ENCODE data around the gene BASP1.

DNA sequence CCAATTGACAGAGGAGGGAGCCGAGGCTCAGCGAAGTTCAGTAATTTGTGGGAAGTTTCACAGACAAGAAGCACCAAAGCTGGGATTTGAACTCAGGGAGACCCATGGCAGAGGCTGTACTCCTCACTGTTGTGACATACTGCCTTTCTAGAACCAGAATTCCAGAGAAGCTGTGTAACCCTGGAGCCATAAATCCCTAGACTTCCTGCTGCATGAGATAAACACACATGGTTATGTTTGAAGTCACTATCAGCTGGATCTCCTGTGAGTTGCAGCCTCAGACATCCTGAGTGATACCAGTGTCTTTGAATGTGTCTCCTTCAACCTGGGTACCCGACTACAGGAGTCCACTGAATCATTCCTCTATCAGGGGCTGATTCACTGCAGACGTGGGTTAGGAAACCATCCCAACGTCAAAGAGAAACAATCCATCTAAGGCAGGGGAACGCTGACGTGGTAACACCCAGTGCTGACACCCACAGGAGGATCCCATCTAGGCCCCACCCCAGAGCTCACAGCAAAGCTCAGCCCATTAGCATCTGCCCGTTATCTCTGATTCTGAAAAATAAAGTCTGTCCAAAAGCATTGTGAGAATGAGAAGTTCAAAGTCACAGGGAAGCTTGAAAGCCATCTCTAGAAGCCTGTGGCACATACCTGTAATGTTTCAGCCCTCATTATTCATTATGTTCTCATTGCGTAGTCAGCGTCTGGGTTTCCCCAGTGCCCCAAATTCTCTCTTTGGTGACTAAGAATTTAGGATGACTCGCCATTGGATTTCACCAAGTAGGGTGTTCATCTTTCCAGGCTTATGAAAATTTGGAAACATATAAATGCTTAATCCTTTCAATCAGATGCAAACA lies 36.3 kb upstream of the BASP1 start:
- TF ChIP-seq JUNB (IDR thresholded peaks at IDR 0.05; ENCODE audit: unreplicated experiment) (no peak), CREB1 (CRISPR knock-in tag; IDR thresholded peaks at IDR 0.05; ENCODE audit: low read depth) (no peak), POLR2AphosphoS5 (IDR thresholded peaks at IDR 0.05; ENCODE audit: low read depth) (no peak), EZH2 (IDR thresholded peaks at IDR 0.05; ENCODE audit: low read depth, unreplicated experiment) (no peak), ZNF114 (CRISPR knock-in tag; IDR thresholded peaks at IDR 0.05) (no peak)
- TF ChIP-seq, protein P1, sequence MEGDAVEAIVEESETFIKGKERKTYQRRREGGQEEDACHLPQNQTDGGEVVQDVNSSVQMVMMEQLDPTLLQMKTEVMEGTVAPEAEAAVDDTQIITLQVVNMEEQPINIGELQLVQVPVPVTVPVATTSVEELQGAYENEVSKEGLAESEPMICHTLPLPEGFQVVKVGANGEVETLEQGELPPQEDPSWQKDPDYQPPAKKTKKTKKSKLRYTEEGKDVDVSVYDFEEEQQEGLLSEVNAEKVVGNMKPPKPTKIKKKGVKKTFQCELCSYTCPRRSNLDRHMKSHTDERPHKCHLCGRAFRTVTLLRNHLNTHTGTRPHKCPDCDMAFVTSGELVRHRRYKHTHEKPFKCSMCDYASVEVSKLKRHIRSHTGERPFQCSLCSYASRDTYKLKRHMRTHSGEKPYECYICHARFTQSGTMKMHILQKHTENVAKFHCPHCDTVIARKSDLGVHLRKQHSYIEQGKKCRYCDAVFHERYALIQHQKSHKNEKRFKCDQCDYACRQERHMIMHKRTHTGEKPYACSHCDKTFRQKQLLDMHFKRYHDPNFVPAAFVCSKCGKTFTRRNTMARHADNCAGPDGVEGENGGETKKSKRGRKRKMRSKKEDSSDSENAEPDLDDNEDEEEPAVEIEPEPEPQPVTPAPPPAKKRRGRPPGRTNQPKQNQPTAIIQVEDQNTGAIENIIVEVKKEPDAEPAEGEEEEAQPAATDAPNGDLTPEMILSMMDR (conservative IDR thresholded peaks at IDR 0.05; ENCODE audit: low read depth in 2 of 2) = no peak
- TF ChIP-seq, protein P2, sequence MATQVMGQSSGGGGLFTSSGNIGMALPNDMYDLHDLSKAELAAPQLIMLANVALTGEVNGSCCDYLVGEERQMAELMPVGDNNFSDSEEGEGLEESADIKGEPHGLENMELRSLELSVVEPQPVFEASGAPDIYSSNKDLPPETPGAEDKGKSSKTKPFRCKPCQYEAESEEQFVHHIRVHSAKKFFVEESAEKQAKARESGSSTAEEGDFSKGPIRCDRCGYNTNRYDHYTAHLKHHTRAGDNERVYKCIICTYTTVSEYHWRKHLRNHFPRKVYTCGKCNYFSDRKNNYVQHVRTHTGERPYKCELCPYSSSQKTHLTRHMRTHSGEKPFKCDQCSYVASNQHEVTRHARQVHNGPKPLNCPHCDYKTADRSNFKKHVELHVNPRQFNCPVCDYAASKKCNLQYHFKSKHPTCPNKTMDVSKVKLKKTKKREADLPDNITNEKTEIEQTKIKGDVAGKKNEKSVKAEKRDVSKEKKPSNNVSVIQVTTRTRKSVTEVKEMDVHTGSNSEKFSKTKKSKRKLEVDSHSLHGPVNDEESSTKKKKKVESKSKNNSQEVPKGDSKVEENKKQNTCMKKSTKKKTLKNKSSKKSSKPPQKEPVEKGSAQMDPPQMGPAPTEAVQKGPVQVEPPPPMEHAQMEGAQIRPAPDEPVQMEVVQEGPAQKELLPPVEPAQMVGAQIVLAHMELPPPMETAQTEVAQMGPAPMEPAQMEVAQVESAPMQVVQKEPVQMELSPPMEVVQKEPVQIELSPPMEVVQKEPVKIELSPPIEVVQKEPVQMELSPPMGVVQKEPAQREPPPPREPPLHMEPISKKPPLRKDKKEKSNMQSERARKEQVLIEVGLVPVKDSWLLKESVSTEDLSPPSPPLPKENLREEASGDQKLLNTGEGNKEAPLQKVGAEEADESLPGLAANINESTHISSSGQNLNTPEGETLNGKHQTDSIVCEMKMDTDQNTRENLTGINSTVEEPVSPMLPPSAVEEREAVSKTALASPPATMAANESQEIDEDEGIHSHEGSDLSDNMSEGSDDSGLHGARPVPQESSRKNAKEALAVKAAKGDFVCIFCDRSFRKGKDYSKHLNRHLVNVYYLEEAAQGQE (IDR thresholded peaks at IDR 0.05; ENCODE audit: unreplicated experiment) = no peak

All from GM23338 (cell line).